H1 (cell line): ENCODE measurements around the gene MYBPC3. TPM values are rescaled to one million over a fixed set of nuclear protein-coding genes. Genes with fewer than 3 reads are reported as not detected.
A peak's percentile ranks its signal among the peaks of the same experiment; 100 is the strongest.

Experiments
- CTCF ChIA-PET: fragments of 300-600 bp; sonication (Branson Sonifier 250); formaldehyde crosslinking; loops from one replicate; lab custom pipeline; 2021; ENCODE audit not compliant: partially characterized antibody; lab: Charles Lee
- POLR2A ChIA-PET: fragments of 300-600 bp; sonication (Branson Sonifier 250); formaldehyde crosslinking; loops from one replicate; lab custom pipeline; 2021; ENCODE audit warnings: inconsistent platforms; ENCODE audit not compliant: partially characterized antibody; lab: Charles Lee
- DNase-seq, 2 experiments: peaks; one replicate each; pipeline versions ENCODE4 v3.0.0 to v3.0.0-alpha.2; 2010 to 2022; ENCODE audit warnings: low spot score in 2 of 2, low read depth in 1 of 2, mixed read lengths in 1 of 2
- FAIRE-seq: peaks from 2 replicates; lab custom pipeline; 2011; peaks lifted over from hg19 to GRCh38; lab: Jason Lieb, UNC
- H2AFZ ChIP-seq: 2 replicates; pipeline ENCODE4 v1.8.1; 2012; ENCODE audit warnings: low read length, inconsistent platforms
- H2AK5ac ChIP-seq: 2 replicates; pipeline ENCODE4 v1.6.1; 2013; ENCODE audit warnings: low read depth, low read length
- H2BK120ac ChIP-seq: replicated peaks from 2 replicates; pipeline ENCODE3; 2013; ENCODE audit warnings: low read depth, low read length, inconsistent platforms
- H2BK12ac ChIP-seq: 2 replicates; pipeline ENCODE4 v1.6.1; 2013; ENCODE audit warnings: low read depth, low read length
- H2BK15ac ChIP-seq: 2 replicates; pipeline ENCODE4 v1.6.1; 2013; ENCODE audit warnings: low read length
- H2BK20ac ChIP-seq: 2 replicates; pipeline ENCODE4 v1.6.1; 2013; ENCODE audit warnings: low read length
- H2BK5ac ChIP-seq: 2 replicates; pipeline ENCODE4 v1.6.1; 2013; ENCODE audit warnings: low read depth, low read length
- H3K14ac ChIP-seq: 2 replicates; pipeline ENCODE4 v1.6.1; 2013; ENCODE audit warnings: inconsistent platforms; ENCODE audit not compliant: insufficient read length
- H3K18ac ChIP-seq: 2 replicates; pipeline ENCODE4 v1.6.1; 2013; ENCODE audit warnings: low read length; ENCODE audit errors: extremely low read depth
- H3K23ac ChIP-seq: 2 replicates; pipeline ENCODE4 v1.6.1; 2013; ENCODE audit warnings: inconsistent platforms; ENCODE audit not compliant: insufficient read length
- H3K23me2 ChIP-seq: 2 replicates; pipeline ENCODE4 v1.6.1; 2013; ENCODE audit warnings: low read depth, low read length
- H3K27ac ChIP-seq: 2 replicates; pipeline ENCODE4 v1.6.1; 2011; ENCODE audit warnings: low read depth, low read length, inconsistent platforms
- H3K27me3 ChIP-seq, 4 experiments: replicated peaks in 1 of 4; 1 replicate in 1 of 4; 2 replicates in 3 of 4; pipeline versions ENCODE4 v1.6.1 to v1.8.1; 2011 to 2013; ENCODE audit warnings: low read length in 3 of 4, mild to moderate bottlenecking in 3 of 4, inconsistent platforms in 2 of 4, mixed read lengths in 2 of 4, moderate library complexity in 1 of 4; ENCODE audit not compliant: control insufficient read depth in 3 of 4, insufficient read depth in 3 of 4; ENCODE audit errors: extremely low read depth in 1 of 4
- H3K36me3 ChIP-seq, 4 experiments: 2 replicates each; pipeline versions ENCODE4 v1.6.1 to v1.8.1; 2011 to 2013; ENCODE audit warnings: mild to moderate bottlenecking in 4 of 4, low read length in 3 of 4, moderate library complexity in 2 of 4, control low read depth in 1 of 4, inconsistent platforms in 1 of 4; ENCODE audit not compliant: insufficient read depth in 4 of 4, control insufficient read depth in 2 of 4
- H3K4ac ChIP-seq: replicated peaks from 2 replicates; pipeline ENCODE3; 2013; ENCODE audit warnings: low read length, low read depth, mixed read lengths, inconsistent platforms; ENCODE audit not compliant: insufficient read length
- H3K4me1 ChIP-seq, 4 experiments: replicated peaks in 1 of 4; 1 replicate in 1 of 4; 2 replicates in 3 of 4; pipeline versions ENCODE4 v1.6.1 to v1.8.1; 2011 to 2013; ENCODE audit warnings: low read length in 3 of 4, inconsistent platforms in 2 of 4, mixed read lengths in 1 of 4; ENCODE audit not compliant: insufficient read depth in 4 of 4, control insufficient read depth in 3 of 4
- H3K4me2 ChIP-seq, 2 experiments: 2 replicates each; pipeline versions ENCODE4 v1.6.1 to v1.8.1; 2011 to 2013; ENCODE audit warnings: low read depth in 2 of 2, low read length in 2 of 2, control low read depth in 1 of 2, inconsistent platforms in 1 of 2, mild to moderate bottlenecking in 1 of 2; ENCODE audit not compliant: insufficient read depth in 1 of 2
- H3K4me3 ChIP-seq, 4 experiments: fragments of 200-600, 300-600 bp in 1 of 4; sonication (generic), shearing (Covaris generic), sonication (Bioruptor Twin) in 1 of 4; 2 replicates each; pipeline versions ENCODE4 v1.5.1 to v1.8.1; 2011 to 2016; ENCODE audit warnings: low read length in 4 of 4, low read depth in 3 of 4, control low read depth in 2 of 4, inconsistent platforms in 2 of 4, mild to moderate bottlenecking in 2 of 4, mixed read lengths in 1 of 4, moderate library complexity in 1 of 4; ENCODE audit not compliant: insufficient read depth in 2 of 4; ENCODE audit errors: extremely low read depth in 1 of 4
- H3K56ac ChIP-seq: replicated peaks from 2 replicates; pipeline ENCODE3; 2013; ENCODE audit warnings: low read depth, mild to moderate bottlenecking, mixed read lengths, low read length, inconsistent platforms; ENCODE audit not compliant: insufficient read length
- H3K79me1 ChIP-seq: 2 replicates; pipeline ENCODE4 v1.6.1; 2013; ENCODE audit warnings: low read depth, low read length, control low read depth
- H3K79me2 ChIP-seq, 2 experiments: 2 replicates each; pipeline versions ENCODE4 v1.6.1 to v1.8.1; 2012 to 2013; ENCODE audit warnings: low read length in 2 of 2, mild to moderate bottlenecking in 2 of 2, inconsistent platforms in 1 of 2; ENCODE audit not compliant: insufficient read depth in 2 of 2, control insufficient read depth in 1 of 2
- H3K9ac ChIP-seq, 4 experiments: replicated peaks in 1 of 4; 1 replicate in 1 of 4; 2 replicates in 3 of 4; pipeline versions ENCODE4 v1.6.1 to v1.8.1; 2011 to 2013; ENCODE audit warnings: low read depth in 3 of 4, low read length in 3 of 4, control low read depth in 2 of 4, mild to moderate bottlenecking in 2 of 4, moderate library complexity in 2 of 4, inconsistent platforms in 1 of 4; ENCODE audit errors: extremely low read depth in 1 of 4
- H3K9me3 ChIP-seq, 2 experiments: 2 replicates each; pipeline versions ENCODE4 v1.6.1 to v1.8.1; 2012 to 2013; ENCODE audit warnings: mild to moderate bottlenecking in 2 of 2, moderate library complexity in 2 of 2, control low read depth in 1 of 2, inconsistent platforms in 1 of 2, low read depth in 1 of 2, low read length in 1 of 2, mixed read lengths in 1 of 2; ENCODE audit not compliant: insufficient read depth in 2 of 2
- H4K20me1 ChIP-seq, 2 experiments: replicated peaks in 1 of 2; 2 replicates each; pipeline versions ENCODE3 to v1.8.1; 2011 to 2013; ENCODE audit warnings: inconsistent platforms in 2 of 2, low read length in 2 of 2, mild to moderate bottlenecking in 1 of 2; ENCODE audit not compliant: insufficient read depth in 2 of 2, control insufficient read depth in 1 of 2
- H4K5ac ChIP-seq: 2 replicates; pipeline ENCODE4 v1.6.1; 2013; ENCODE audit warnings: low read length, low read depth, mixed read lengths, inconsistent platforms; ENCODE audit not compliant: insufficient read length
- H4K8ac ChIP-seq: 2 replicates; pipeline ENCODE4 v1.8.0; 2013; ENCODE audit warnings: mild to moderate bottlenecking, moderate library complexity, low read length, inconsistent platforms; ENCODE audit not compliant: insufficient read depth; ENCODE audit errors: extremely low read depth
- H4K91ac ChIP-seq: replicated peaks from 2 replicates; pipeline ENCODE3; 2013; ENCODE audit warnings: low read length, mixed read lengths, inconsistent platforms; ENCODE audit not compliant: insufficient read length
- BACH1 ChIP-seq: IDR thresholded peaks from 2 replicates; pipeline ENCODE4 v1.6.1; 2012; ENCODE audit warnings: low read length, improper control_type of control experiment
- RNF2 ChIP-seq: fragments of 200-900, 300-1000 bp; sonication (generic); IDR thresholded peaks from 2 replicates; pipeline ENCODE4 v1.7.1; 2016; ENCODE audit warnings: borderline replicate concordance, low read depth, mild to moderate bottlenecking, antibody characterized with exemption, low read length; ENCODE audit not compliant: poor library complexity, severe bottlenecking; ENCODE audit errors: missing control alignments
- SAP30 ChIP-seq: fragments of 300-600 bp; sonication (generic); IDR thresholded peaks from 2 replicates; pipeline ENCODE4 v1.7.1; 2012; ENCODE audit warnings: low read length, moderate library complexity, mild to moderate bottlenecking, inconsistent platforms; ENCODE audit not compliant: insufficient read depth, insufficient replicate concordance
- SP4 ChIP-seq: IDR thresholded peaks from 2 replicates; pipeline ENCODE4 v1.6.1; 2012; ENCODE audit warnings: low read length, inconsistent platforms
- SUZ12 ChIP-seq: fragments of 200-600 bp; sonication (generic); IDR thresholded peaks from 2 replicates; pipeline ENCODE4 v1.6.1; 2012; ENCODE audit warnings: mild to moderate bottlenecking, inconsistent platforms, low read length, moderate library complexity, mixed read lengths
- TBP ChIP-seq: IDR thresholded peaks from 2 replicates; pipeline ENCODE4 v1.6.1; 2011; ENCODE audit warnings: low read depth, low read length, improper control_type of control experiment
- YY1 ChIP-seq: IDR thresholded peaks from 2 replicates; pipeline ENCODE4 v1.6.1; 2011; ENCODE audit warnings: low read depth, mild to moderate bottlenecking, low read length
- WGBS, 2 experiments: shearing (Covaris generic) in 1 of 2; methylation state at CpG; one replicate each; pipeline versions ENCODE4 v1.1.6 to v1.1.7; 2013 to 2015; ENCODE audit warnings: low lambda C conversion rate in 2 of 2, mixed read lengths in 2 of 2, inconsistent platforms in 1 of 2, low coverage in 1 of 2, missing lambda C conversion rate in 1 of 2; ENCODE audit not compliant: insufficient replicate concordance in 2 of 2, insufficient coverage in 1 of 2, insufficient read length in 1 of 2; ENCODE audit errors: extremely low coverage in 1 of 2, missing lambda C conversion rate in 1 of 2; 5-methylcytosine and 5-hydroxymethylcytosine counted together
- polyA plus RNA-seq, 7 experiments: library from polyadenylated mRNA; depleted of rRNA in 3 of 7; stranded (reverse) in 5 of 7; unstranded in 2 of 7; fragments of >200 nt in 5 of 7; fragments of 200-250 nt in 2 of 7; gene quantifications; 1 replicate in 5 of 7; 2 replicates in 1 of 7; 4 replicates in 1 of 7; pipeline versions ENCODE4 v1.2.1 to v1.2.3, GENCODE V29; 2011 to 2013; ENCODE audit warnings: missing spikeins in 2 of 7, mixed read lengths in 2 of 7
- total RNA-seq: library from RNA; stranded (reverse); fragmentation: NEBNext Ultra II Directional; extraction: Animal tissue kit (Norgen Biotek cat#: 25700); gene quantifications from 2 replicates; pipeline ENCODE4 v1.2.1, GENCODE V29; 2021

MYBPC3 gene
- total and polyA plus RNA-seq, 2 of the 8 experiments (the other 6 are each of a cell fraction or from before 2014, with no cell fraction given): 0.05 TPM; not detected in 1

DNA sequence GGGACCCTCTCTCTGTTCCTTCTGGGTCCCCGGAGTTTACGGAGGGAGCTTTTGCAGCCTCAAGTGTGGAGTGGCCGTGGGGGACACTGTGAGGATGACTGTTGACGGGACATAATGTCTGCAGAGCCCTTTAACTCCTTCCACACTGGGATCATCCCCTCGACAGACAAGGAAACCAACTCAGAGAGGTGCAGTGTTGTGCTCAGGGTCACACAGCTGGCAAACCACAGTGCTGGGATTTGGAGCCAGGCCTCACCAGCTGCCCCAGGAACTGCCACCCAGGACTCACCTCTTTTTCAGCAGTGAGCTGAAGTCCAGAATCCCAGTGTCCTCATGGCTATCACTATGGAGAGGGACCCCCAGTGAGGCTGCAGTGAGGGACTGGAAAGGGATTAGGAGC is 5.4 kb downstream of the MYBPC3 start:
- no peaks in the 10 kb centered on the region for H3K9me3 ChIP-seq
- no peak overlapping the region for H3K27ac ChIP-seq
- H3K18ac ChIP-seq: no peak overlapping the region
- no peak overlapping the region for H2BK20ac ChIP-seq
- H2BK15ac ChIP-seq: no peak overlapping the region
- H2BK5ac ChIP-seq: no peak overlapping the region
- H3K4me2 ChIP-seq: no peak overlapping the region
- no peaks in the 10 kb centered on the region for H3K79me2 ChIP-seq
- WGBS, 2 experiments: 90% methylated on average over 5 of the region's 5 CpGs; no CpG with 5 or more reads in 1 of the 2 experiments
- no peak overlapping the region for H3K23ac ChIP-seq
- H3K23me2 ChIP-seq: no peaks in the 10 kb centered on the region
- no peak for FAIRE-seq
- no peak overlapping the region for H3K4ac ChIP-seq
- no peak for TF ChIP-seq SP4
- TF ChIP-seq BACH1: no peak
- TF ChIP-seq SUZ12: no peak
- TF ChIP-seq RNF2: no peak
- no peak for TF ChIP-seq TBP
- TF ChIP-seq YY1: no peak
- TF ChIP-seq SAP30: no peak
- H4K91ac ChIP-seq: no peak overlapping the region
- H2AK5ac ChIP-seq: no peak overlapping the region
- H3K14ac ChIP-seq: no peak overlapping the region
- no peak overlapping the region for H3K56ac ChIP-seq
- H2AFZ ChIP-seq: no peak overlapping the region
- peaks cover 0 to 12% (median 5%) of the 10 kb centered on the region in 4 experiments; a peak in 6 of 7 replicates for H3K4me1 ChIP-seq
- no peaks in the 10 kb centered on the region for H3K27me3 ChIP-seq
- H3K9ac ChIP-seq: no peak overlapping the region
- H3K36me3 ChIP-seq: no peaks in the 10 kb centered on the region
- peak overlapping the region; percentile 37; the same call in 1 of the 2 replicates for H4K8ac ChIP-seq
- H4K5ac ChIP-seq: no peak overlapping the region
- no peak overlapping the region for H3K4me3 ChIP-seq
- H3K79me1 ChIP-seq: no peaks in the 10 kb centered on the region; the same call in 1 of the 2 replicates
- DNase-seq: no peak
- no peak overlapping the region for H2BK12ac ChIP-seq
- H2BK120ac ChIP-seq: no peak overlapping the region
- ChIA-PET CTCF (interaction anchor here (0.9 to 5.9 kb wide), 7 partner anchors 7 to 167 kb away, joined by 3 to 35 read pairs (median 6); partner anchors contain the start of gene NR1H3), POLR2A (interaction anchor here (0.5 kb wide), 1 partner anchor 809 kb away, joined by 3 read pairs; no protein-coding TSS in a partner anchor)
- H4K20me1 ChIP-seq: no peaks in the 10 kb centered on the region
